Ishikawa (cell line): ENCODE measurements around the gene PTPRS.

Experiments
- CEBPB ChIP-seq: IDR thresholded peaks from 2 replicates; pipeline ENCODE4 v1.6.1; 2012
- CREB1 ChIP-seq: IDR thresholded peaks from 2 replicates; pipeline ENCODE4 v1.6.1; 2012; ENCODE audit warnings: low read depth
- EGR1 ChIP-seq: IDR thresholded peaks from 2 replicates; pipeline ENCODE4 v1.6.1; 2012
- EP300 ChIP-seq: IDR thresholded peaks from 2 replicates; pipeline ENCODE4 v1.6.1; 2012; ENCODE audit warnings: borderline replicate concordance
- FOXM1 ChIP-seq: IDR thresholded peaks from 2 replicates; pipeline ENCODE4 v1.6.1; 2012; ENCODE audit warnings: low read depth, borderline replicate concordance
- MAX ChIP-seq: IDR thresholded peaks from 2 replicates; pipeline ENCODE4 v1.6.1; 2012
- NFIC ChIP-seq: IDR thresholded peaks from 2 replicates; pipeline ENCODE4 v1.6.1; 2012
- RAD21 ChIP-seq: IDR thresholded peaks from 2 replicates; pipeline ENCODE4 v1.6.1; 2012; ENCODE audit warnings: low read depth
- REST ChIP-seq: IDR thresholded peaks from 2 replicates; pipeline ENCODE4 v1.6.1; 2012; ENCODE audit warnings: low read depth, mild to moderate bottlenecking
- TAF1 ChIP-seq: IDR thresholded peaks from 2 replicates; pipeline ENCODE4 v1.6.1; 2012; ENCODE audit warnings: low read depth, mild to moderate bottlenecking
- TCF12 ChIP-seq: IDR thresholded peaks from 2 replicates; pipeline ENCODE4 v1.6.1; 2012; ENCODE audit warnings: low read depth
- TEAD4 ChIP-seq: IDR thresholded peaks from 2 replicates; pipeline ENCODE4 v1.6.1; 2012
- USF1 ChIP-seq: IDR thresholded peaks from 2 replicates; pipeline ENCODE4 v1.6.1; 2012
- YY1 ChIP-seq: IDR thresholded peaks from 2 replicates; pipeline ENCODE4 v1.6.1; 2012; ENCODE audit warnings: low read depth
- ZBTB7A ChIP-seq: IDR thresholded peaks from 2 replicates; pipeline ENCODE4 v1.6.1; 2012; ENCODE audit warnings: low read depth

Gene PTPRS

GRCh38 chr19:5318306-5318705, 22.3 kb downstream of the PTPRS start:
- no peak for TF ChIP-seq REST
- TF ChIP-seq EGR1 = no peak
- no peak for TF ChIP-seq USF1
- no peak for TF ChIP-seq MAX
- no peak for TF ChIP-seq YY1
- no peak for TF ChIP-seq NFIC
- TF ChIP-seq ZBTB7A = no peak
- TF ChIP-seq EP300 = no peak
- no peak for TF ChIP-seq TEAD4
- no peak for TF ChIP-seq TAF1
- TF ChIP-seq CREB1 = no peak

- TF ChIP-seq NFIC (no peak), TCF12 (no peak), CEBPB (no peak), REST (no peak), MAX (no peak), TEAD4 (no peak), ZBTB7A (no peak), EP300 (no peak)
Observed at GRCh38 chr19:5317321-5317720, 23.3 kb downstream of the PTPRS start.

- TF ChIP-seq CREB1 = no peak
Observed at GRCh38 chr19:5316138-5316537, 24.5 kb downstream of the PTPRS start.

- no peak for TF ChIP-seq YY1
- TF ChIP-seq CREB1 = no peak
- TF ChIP-seq REST = no peak
- no peak for TF ChIP-seq TCF12
- TF ChIP-seq CEBPB = no peak
- no peak for TF ChIP-seq ZBTB7A
- TF ChIP-seq EP300 = no peak
- no peak for TF ChIP-seq RAD21
- TF ChIP-seq FOXM1 = no peak
- no peak for TF ChIP-seq EGR1
- TF ChIP-seq MAX = no peak
- no peak for TF ChIP-seq USF1
- no peak for TF ChIP-seq TEAD4
- no peak for TF ChIP-seq NFIC
- TF ChIP-seq TAF1 = no peak
Observed at GRCh38 chr19:5314907-5315298, 25.7 kb downstream of the PTPRS start.
